ENCODE results near the gene SMO. TPM values are rescaled to one million over a fixed set of nuclear protein-coding genes. Genes with fewer than 3 reads are reported as not detected.

The SMO gene
- total RNA-seq, 2 donors from 2014 or later = 4.7 to 9.9 TPM

DNA sequence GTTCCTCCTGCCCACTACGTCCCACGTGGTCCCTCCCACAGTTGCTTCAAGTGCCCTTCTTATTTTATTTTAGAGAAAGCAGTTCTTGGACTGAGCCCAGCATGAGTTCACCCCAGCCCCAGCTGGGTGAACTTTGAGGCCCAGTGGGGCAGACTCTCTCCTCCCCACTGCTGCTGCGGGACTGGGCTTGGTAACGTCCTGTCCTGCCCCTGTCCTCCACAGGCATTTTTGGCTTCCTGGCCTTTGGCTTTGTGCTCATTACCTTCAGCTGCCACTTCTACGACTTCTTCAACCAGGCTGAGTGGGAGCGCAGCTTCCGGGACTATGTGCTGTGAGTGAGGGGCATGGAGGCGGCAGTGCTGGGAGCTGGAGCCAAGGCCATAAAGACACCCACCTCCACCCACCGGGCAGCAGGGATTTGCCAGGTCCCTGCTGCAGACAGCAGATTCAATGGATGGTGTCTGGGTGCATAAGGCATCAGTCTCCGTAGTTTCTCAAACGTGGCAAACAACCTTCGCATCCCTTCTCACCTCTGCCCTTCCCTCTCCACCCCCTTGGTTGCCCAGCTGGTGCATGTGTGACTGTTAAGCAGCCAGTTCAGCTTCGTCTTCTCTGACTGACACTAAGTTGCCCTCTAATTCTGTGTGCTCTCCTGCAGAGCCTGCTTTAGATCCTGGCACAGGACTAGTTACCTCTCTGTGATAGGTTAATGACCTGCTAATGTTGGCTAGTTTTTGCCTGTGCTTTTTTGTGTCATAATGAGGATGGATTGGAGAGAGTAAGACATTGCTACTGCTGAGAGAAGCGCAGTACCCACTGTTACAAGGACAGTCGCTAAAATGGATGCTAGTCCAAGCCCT lies 20.9 kb downstream of the SMO start:
- H3K36me3 ChIP-seq = no peaks in the 10 kb centered on the region

DNA sequence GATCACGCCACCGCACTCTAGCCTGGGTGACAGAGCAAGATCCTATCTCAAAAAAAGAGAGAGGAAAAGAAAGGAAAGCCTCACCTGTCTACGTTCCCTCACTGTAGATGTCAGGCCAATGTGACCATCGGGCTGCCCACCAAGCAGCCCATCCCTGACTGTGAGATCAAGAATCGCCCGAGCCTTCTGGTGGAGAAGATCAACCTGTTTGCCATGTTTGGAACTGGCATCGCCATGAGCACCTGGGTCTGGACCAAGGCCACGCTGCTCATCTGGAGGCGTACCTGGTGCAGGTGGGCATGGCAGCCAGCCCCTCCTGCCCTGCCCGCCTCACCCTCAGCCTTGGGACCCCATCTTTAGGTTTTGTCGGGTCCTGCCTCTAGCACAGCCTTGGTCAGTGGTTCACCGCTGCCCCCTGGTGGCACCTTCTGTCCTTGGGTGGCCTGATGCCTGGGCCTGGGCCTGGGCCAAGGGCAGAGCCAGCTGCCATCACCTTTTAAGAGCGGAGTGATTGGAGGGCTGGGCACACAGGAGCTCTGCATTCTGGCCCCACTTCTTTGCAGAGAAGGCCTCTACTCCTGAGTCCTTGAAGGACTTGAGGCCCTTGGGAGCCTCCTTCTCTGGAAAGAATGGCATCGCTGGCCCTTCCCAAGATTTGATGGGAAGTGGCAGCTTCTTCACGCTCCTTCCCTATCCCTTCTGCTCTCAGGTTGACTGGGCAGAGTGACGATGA lies 22.0 kb downstream of the SMO start:
- Histone ChIP-seq H3K4me1 (peaks cover 0 to 7% of the 10 kb centered on the region in 2 donors), H3K4me3 (no peak overlapping the region), H3K36me3 (no peaks in the 10 kb centered on the region)

More for the DNA sequence above, 20.9 kb downstream of the SMO start:
- no peak overlapping the region for H3K27ac ChIP-seq
- no peak for DNase-seq (ENCODE audit: low spot score)
- H3K4me1 ChIP-seq = peaks cover 0 to 7% of the 10 kb centered on the region in 2 donors
- no peaks in the 10 kb centered on the region for H3K9me3 ChIP-seq
- no peak for TF ChIP-seq CTCF (IDR thresholded peaks at IDR 0.05)
- H3K4me3 ChIP-seq = no peak overlapping the region
- no peaks in the 10 kb centered on the region for H3K27me3 ChIP-seq

DNA sequence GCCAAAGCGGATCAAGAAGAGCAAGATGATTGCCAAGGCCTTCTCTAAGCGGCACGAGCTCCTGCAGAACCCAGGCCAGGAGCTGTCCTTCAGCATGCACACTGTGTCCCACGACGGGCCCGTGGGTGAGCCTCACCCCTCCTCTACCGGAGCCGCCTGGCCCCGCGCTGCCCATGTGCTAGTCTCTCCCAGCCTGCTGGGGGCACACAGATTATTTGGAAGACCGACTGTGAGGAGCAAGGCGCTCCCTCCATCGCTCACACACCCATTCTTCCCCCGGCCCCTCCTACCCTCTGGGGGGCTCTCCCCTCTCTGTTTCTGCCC lies 22.5 kb downstream of the SMO start:
- Histone ChIP-seq H3K36me3 (no peaks in the 10 kb centered on the region), H3K9me3 (no peaks in the 10 kb centered on the region), H3K27ac (no peak overlapping the region), H3K27me3 (no peaks in the 10 kb centered on the region), H3K4me3 (no peak overlapping the region), H3K4me1 (peaks cover 0 to 7% of the 10 kb centered on the region in 2 donors)
- TF ChIP-seq CTCF (IDR thresholded peaks at IDR 0.05) = no peak
- no peak for DNase-seq (ENCODE audit: low spot score)

More for the DNA sequence above, 22.0 kb downstream of the SMO start:
- Histone ChIP-seq H3K9me3 (no peaks in the 10 kb centered on the region), H3K27ac (no peak overlapping the region), H3K27me3 (no peaks in the 10 kb centered on the region)
- peak; percentile 59 to 91 for TF ChIP-seq CTCF (IDR thresholded peaks at IDR 0.05)
- DNase-seq (ENCODE audit: low spot score) = peak; percentile 84

GRCh38 chr7:129212126-129212525 lies 23.7 kb downstream of the SMO start:
- Histone ChIP-seq H3K27ac (no peak overlapping the region), H3K9me3 (no peaks in the 10 kb centered on the region), H3K4me1 (peaks cover 0 to 7% of the 10 kb centered on the region in 2 donors), H3K27me3 (no peaks in the 10 kb centered on the region), H3K4me3 (no peak overlapping the region), H3K36me3 (no peaks in the 10 kb centered on the region)
- TF ChIP-seq CTCF (IDR thresholded peaks at IDR 0.05) = no peak
- DNase-seq (ENCODE audit: low spot score) = no peak

DNA sequence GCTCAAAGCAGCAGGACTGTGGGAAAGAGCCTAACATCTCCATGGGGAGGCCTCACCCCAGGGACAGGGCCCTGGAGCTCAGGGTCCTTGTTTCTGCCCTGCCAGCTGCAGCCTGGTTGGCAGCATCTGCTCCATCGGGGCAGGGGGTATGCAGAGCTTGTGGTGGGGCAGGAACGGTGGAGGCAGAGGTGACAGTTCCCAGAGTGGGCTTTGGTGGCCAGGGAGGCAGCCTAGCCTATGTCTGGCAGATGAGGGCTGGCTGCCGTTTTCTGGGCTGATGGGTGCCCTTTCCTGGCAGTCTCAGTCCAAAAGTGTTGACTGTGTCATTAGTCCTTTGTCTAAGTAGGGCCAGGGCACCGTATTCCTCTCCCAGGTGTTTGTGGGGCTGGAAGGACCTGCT lies 24.2 kb downstream of the SMO start:
- Histone ChIP-seq H3K4me1 (peaks cover 0 to 7% of the 10 kb centered on the region in 2 donors), H3K4me3 (no peak overlapping the region)
- no peak for TF ChIP-seq CTCF (IDR thresholded peaks at IDR 0.05)

More for the DNA sequence above, 24.2 kb downstream of the SMO start:
- H3K27me3 ChIP-seq = no peaks in the 10 kb centered on the region
- no peak overlapping the region for H3K27ac ChIP-seq
- no peak for DNase-seq (ENCODE audit: low spot score)
- H3K36me3 ChIP-seq = no peaks in the 10 kb centered on the region
- no peaks in the 10 kb centered on the region for H3K9me3 ChIP-seq

Data from right atrium auricular region (tissue), 2 donors.